COLO668 (cell line): Measurements from ENCODE around the gene EEF1A1.
"Not testable (repeated sequence)": the region's sequence is repeated elsewhere in the genome, so short reads cannot be mapped to it uniquely, and the experiment has no call there.

Source experiments
- DNase-seq: peaks from one replicate; lab custom pipeline; 2025; ENCODE audit not compliant: unreplicated experiment; lab: John Stamatoyannopoulos, UW

Gene EEF1A1

GRCh38 chr6:73538116-73538779, 17.4 kb upstream of the EEF1A1 start:
- DNase-seq = no peak

GRCh38 chr6:73537677-73538076, 16.8 kb upstream of the EEF1A1 start:
- DNase-seq = no peak

GRCh38 chr6:73534628-73535027, 13.8 kb upstream of the EEF1A1 start:
- no peak for DNase-seq

- DNase-seq = no peak
Measured at GRCh38 chr6:73532293-73532692, 11.5 kb upstream of the EEF1A1 start.

- DNase-seq = no peak
Measured at GRCh38 chr6:73528897-73529296, 8.1 kb upstream of the EEF1A1 start.

GRCh38 chr6:73525546-73526330, 4.9 kb upstream of the EEF1A1 start:
- DNase-seq = no peak

GRCh38 chr6:73523434-73524123, 2.7 kb upstream of the EEF1A1 start:
- DNase-seq = peak; percentile 61

- peak; percentile 79 for DNase-seq
Measured at GRCh38 chr6:73521351-73521985, 636 bp upstream of the EEF1A1 start.

GRCh38 chr6:73519926-73520687, 725 bp downstream of the EEF1A1 start:
- DNase-seq = peak; percentile 60

- not testable (repeated sequence) for DNase-seq
Measured at GRCh38 chr6:73518982-73519881, 1.6 kb downstream of the EEF1A1 start.

- not testable (repeated sequence) for DNase-seq
Measured at GRCh38 chr6:73518100-73518981, 2.5 kb downstream of the EEF1A1 start.

GRCh38 chr6:73516514-73517489, 4.0 kb downstream of the EEF1A1 start:
- DNase-seq = no peak

GRCh38 chr6:73515204-73515655, 5.6 kb downstream of the EEF1A1 start:
- no peak for DNase-seq

GRCh38 chr6:73514746-73515110, 6.1 kb downstream of the EEF1A1 start:
- no peak for DNase-seq

GRCh38 chr6:73513496-73513854, 7.4 kb downstream of the EEF1A1 start:
- DNase-seq = no peak

GRCh38 chr6:73511796-73512195, 9.0 kb downstream of the EEF1A1 start:
- DNase-seq = no peak

- no peak for DNase-seq
Measured at GRCh38 chr6:73509851-73510250, 11.0 kb downstream of the EEF1A1 start.

- no peak for DNase-seq
Measured at GRCh38 chr6:73508776-73509175, 12.1 kb downstream of the EEF1A1 start.
